ENCODE results near the gene FBLN1.

- no peak for TF ChIP-seq EP300 (IDR thresholded peaks at IDR 0.05; ENCODE audit: borderline replicate concordance in 1 of 2, low read depth in 1 of 2, low read length in 1 of 2)
- TF ChIP-seq RCOR1 (IDR thresholded peaks at IDR 0.05; ENCODE audit: low read length) = no peak
- TF ChIP-seq, protein P1, sequence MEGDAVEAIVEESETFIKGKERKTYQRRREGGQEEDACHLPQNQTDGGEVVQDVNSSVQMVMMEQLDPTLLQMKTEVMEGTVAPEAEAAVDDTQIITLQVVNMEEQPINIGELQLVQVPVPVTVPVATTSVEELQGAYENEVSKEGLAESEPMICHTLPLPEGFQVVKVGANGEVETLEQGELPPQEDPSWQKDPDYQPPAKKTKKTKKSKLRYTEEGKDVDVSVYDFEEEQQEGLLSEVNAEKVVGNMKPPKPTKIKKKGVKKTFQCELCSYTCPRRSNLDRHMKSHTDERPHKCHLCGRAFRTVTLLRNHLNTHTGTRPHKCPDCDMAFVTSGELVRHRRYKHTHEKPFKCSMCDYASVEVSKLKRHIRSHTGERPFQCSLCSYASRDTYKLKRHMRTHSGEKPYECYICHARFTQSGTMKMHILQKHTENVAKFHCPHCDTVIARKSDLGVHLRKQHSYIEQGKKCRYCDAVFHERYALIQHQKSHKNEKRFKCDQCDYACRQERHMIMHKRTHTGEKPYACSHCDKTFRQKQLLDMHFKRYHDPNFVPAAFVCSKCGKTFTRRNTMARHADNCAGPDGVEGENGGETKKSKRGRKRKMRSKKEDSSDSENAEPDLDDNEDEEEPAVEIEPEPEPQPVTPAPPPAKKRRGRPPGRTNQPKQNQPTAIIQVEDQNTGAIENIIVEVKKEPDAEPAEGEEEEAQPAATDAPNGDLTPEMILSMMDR (IDR thresholded peaks at IDR 0.05) = no peak
- TF ChIP-seq YY1 (IDR thresholded peaks at IDR 0.05; ENCODE audit: low read depth) = no peak
- no peak for TF ChIP-seq TAF1 (IDR thresholded peaks at IDR 0.05; ENCODE audit: borderline replicate concordance, low read depth, low read length)
- no peak for TF ChIP-seq CHD2 (IDR thresholded peaks at IDR 0.05; ENCODE audit: low read length, partially characterized antibody)
- no peak for TF ChIP-seq RAD21 (IDR thresholded peaks at IDR 0.05; ENCODE audit: low read length)
- TF ChIP-seq POLR2AphosphoS5 (IDR thresholded peaks at IDR 0.05; ENCODE audit: low read depth, low read length) = no peak
- TF ChIP-seq EZH2phosphoT487 (IDR thresholded peaks at IDR 0.05; ENCODE audit: borderline replicate concordance, low read depth) = no peak
- TF ChIP-seq MXI1 (IDR thresholded peaks at IDR 0.05; ENCODE audit: low read depth, low read length) = no peak
These were observed 60.1 kb downstream of the FBLN1 start for GRCh38 chr22:45562537-45563361.
